ENCODE results near the gene CACNA2D3.

CACNA2D3 gene

DNA sequence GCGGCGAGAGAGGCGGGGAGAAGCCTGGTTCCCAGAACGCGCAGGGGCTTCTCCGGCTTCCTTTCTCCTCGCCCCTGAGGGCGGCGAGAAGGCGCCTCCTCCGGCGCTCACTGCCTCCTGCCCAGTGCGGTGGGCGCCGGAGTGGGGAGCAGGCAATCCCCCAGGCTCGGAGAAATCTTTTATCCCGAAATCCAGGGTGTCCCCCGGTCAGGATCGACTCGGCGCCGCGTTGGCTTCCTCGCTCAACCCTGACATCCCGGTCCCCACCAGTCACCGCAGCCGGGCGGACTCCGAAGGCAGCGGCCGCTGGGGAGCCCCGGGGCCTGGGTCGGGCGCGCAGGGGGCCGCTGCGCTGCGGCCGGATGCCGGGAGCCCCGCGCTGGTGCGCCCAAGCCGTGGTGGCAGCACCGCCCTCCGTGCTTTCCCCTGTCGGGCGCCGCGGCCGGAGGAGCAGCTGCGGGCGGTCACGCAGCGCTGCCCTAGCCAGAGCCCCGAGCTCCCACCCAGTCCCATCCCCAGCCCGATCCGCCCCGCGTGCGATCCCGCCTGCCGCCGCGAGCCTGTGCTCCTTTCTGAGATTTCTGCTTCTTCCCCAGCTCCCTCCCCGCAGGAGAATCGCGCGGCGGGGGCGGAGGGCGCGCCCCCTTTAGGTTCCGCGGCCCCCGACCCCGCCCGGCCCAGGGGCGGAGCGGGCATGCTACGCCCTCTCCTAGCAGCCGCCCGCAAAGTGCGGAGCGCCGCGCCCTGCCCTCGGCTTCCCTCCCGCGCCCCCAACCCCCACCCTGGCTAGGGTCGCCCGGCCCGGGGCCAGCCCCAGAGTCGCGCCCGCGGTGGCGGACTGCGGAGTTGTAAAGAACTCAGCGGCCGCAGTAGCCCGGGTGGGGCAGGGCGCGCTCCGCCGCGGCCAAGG, 683 bp upstream of the CACNA2D3 start:
- TF ChIP-seq, protein P1, sequence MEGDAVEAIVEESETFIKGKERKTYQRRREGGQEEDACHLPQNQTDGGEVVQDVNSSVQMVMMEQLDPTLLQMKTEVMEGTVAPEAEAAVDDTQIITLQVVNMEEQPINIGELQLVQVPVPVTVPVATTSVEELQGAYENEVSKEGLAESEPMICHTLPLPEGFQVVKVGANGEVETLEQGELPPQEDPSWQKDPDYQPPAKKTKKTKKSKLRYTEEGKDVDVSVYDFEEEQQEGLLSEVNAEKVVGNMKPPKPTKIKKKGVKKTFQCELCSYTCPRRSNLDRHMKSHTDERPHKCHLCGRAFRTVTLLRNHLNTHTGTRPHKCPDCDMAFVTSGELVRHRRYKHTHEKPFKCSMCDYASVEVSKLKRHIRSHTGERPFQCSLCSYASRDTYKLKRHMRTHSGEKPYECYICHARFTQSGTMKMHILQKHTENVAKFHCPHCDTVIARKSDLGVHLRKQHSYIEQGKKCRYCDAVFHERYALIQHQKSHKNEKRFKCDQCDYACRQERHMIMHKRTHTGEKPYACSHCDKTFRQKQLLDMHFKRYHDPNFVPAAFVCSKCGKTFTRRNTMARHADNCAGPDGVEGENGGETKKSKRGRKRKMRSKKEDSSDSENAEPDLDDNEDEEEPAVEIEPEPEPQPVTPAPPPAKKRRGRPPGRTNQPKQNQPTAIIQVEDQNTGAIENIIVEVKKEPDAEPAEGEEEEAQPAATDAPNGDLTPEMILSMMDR (IDR thresholded peaks at IDR 0.05): no peak

DNA sequence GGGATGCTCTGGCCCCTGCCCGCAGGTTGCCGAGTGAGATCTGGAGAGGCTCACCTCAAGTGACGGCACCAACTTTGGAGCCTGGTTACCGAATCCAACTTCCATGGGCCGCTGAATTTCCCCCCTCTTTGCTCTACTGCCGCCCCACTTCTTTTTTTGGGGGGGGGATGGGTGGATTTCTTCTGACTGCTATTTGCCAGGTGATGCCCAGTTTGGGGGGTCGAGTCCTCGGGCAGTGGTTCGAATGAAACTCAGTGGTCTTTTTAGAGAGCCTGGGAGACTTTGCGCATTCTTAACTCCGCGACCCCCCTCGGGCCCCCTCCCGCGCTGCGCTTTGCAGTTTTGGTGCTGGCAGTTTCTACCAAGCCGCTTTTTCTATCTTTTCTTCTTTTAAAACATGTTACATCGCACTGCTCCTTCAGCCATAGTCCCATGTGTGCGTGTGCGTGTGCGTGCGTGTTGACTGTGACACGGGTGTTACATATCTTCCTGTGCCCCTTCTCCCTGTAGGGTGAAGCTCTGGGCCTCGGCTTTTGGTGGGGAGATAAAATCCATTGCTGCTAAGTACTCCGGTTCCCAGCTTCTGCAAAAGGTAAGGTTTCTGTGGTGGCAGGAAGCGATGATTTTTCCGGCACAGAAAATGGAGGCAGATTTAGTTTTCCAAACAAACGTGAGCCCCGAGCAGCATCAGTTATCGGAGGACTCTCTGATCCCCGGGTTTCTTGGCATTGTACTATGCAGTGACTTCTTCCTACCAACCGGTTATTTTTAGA, 837 bp downstream of the CACNA2D3 start:
- TF ChIP-seq, protein P1 (IDR thresholded peaks at IDR 0.05): no peak

DNA sequence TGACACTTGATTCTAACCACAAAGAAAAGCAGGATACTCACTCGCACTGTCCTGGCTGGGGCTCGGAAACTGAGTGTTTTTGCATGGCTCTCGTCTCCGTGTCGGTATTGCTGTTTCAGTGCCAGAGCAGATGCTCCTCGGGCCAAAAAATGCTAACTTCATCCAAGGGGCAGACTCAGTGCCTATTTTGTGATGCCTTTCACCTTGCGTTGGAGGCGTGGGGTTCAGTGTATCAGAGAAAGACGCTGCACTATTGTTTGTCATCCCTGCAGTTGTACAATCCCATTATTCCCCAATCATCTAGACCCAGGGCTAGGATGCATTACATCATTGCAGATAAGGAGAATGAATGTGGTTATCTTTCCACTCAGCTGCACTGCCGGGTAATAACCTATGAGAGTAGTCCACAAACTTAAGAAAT, 1.4 kb downstream of the CACNA2D3 start:
- TF ChIP-seq, protein P1 (IDR thresholded peaks at IDR 0.05): no peak

DNA sequence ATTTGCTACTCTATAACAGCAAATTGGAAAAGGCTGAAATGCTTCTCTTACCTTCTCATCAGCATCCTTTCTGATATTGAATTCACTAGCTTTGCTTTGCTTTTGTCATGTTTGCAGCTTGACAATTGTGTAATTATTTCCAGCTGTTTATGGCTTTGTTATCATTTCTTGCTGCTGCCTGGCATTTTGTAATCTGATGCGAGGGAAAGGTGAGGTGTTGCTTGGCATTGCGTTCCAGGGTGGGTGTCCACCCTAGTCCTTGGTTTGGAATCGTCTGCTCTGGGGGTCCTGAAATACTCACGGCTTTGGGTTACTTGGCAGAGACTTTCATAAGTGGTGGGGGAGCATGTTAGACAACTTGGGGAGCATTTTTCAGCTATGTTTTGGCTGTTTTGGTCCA, 2.9 kb downstream of the CACNA2D3 start:
- TF ChIP-seq, protein P1 (IDR thresholded peaks at IDR 0.05): no peak

DNA sequence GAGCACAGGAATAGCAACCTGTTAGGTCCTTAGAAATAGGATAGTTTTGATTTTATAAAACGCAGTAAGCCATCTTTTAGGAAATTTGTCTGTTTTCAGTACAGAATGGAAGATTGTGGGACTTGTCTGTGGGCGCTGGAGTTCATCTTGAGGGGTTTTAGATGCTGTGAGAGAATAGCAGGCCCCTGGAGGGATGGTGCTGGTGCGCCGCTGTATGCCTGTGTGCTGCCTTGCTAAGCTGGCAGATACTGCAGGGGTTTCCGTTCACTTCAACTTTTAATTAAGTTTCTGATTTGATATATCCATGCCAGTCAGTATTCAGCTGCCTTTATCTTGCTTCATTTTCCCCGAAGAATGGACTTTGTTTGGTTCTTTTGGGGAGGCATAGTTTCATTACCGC, 4.2 kb downstream of the CACNA2D3 start:
- TF ChIP-seq, protein P1 (IDR thresholded peaks at IDR 0.05): no peak

DNA sequence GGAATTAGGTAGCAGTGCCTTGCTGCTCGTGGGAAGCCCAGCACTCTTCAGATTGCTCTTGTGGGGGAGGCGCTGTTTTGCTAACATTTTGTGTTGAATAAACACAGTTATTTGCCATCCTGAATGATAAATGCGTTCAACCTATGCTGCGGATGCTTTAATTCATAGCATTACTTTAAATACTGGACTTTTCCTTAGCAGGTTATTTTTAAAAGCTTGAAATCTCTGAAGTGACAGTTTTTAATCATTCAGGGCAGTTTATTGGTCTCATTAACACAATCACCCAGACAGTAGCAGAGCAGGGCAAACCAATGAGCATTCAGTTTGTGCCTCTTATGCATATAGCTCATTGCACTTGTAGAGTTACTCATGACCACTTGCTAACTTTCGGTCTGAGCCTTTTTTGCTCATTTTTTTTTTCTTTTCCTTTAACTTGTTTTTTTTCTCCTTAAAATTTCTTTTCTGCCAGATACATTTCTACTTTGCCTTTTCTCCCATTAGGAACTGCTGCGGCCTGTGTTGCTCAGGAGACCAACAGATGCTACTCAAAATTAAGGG, 5.2 kb downstream of the CACNA2D3 start:
- TF ChIP-seq, protein P1 (IDR thresholded peaks at IDR 0.05): no peak

DNA sequence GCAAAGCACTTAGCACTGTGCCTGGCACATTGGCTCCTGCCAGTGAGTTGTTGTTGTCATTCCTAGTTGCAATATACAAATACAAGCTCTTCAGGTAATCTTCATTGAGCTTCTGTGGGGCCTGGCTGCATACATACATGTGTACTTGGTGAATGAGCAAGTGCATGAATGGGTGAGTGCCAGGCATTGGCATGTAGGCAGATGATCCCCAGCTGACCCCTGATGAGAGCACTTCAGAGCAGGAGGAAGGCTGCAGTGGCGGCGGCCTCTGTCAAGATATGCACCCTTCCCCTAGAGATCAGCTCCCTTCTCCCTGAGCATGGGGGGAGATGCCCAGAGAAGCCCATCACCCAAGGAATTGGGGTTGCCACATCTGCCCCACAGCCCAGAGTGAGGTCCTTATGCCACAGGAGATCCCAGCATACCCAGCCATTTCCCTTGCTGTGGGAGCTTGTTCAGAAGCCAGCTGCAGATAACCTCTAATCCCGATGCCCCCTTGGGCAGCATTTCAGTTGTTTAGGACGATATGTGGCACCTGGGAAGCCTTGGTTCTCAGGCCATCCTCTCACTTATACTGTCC, 8.8 kb downstream of the CACNA2D3 start:
- TF ChIP-seq, protein P1 (IDR thresholded peaks at IDR 0.05): no peak

All from LNCAP (cell line).